ENCODE measurements around the gene SLC25A48.
"Not testable (repeated sequence)": the region's sequence is repeated elsewhere in the genome, so short reads cannot be mapped to it uniquely, and the experiment has no call there.

SLC25A48 gene

GRCh38 chr5:135829681-135830383, 4.6 kb upstream of the SLC25A48 start:
- peak in 1 of 5 experiments; percentile 43 for DNase-seq

GRCh38 chr5:135830384-135830700, 4.1 kb upstream of the SLC25A48 start:
- no peak for DNase-seq

GRCh38 chr5:135830876-135831275, 3.6 kb upstream of the SLC25A48 start:
- DNase-seq: no peak

GRCh38 chr5:135831439-135831838, 3.0 kb upstream of the SLC25A48 start:
- DNase-seq: no peak

- no peak for DNase-seq
These were observed 2.5 kb upstream of the SLC25A48 start for GRCh38 chr5:135831851-135832555.

- no peak for DNase-seq
These were observed 1.2 kb upstream of the SLC25A48 start for GRCh38 chr5:135832941-135833920.

GRCh38 chr5:135833961-135834638, 363 bp upstream of the SLC25A48 start:
- no peak for DNase-seq

GRCh38 chr5:135835766-135836165, 1.3 kb downstream of the SLC25A48 start:
- no peak for DNase-seq

GRCh38 chr5:135838395-135838794, 3.9 kb downstream of the SLC25A48 start:
- DNase-seq: not testable (repeated sequence)

GRCh38 chr5:135839566-135839965, 5.1 kb downstream of the SLC25A48 start:
- DNase-seq: no peak

- DNase-seq: no peak
These were observed 6.5 kb downstream of the SLC25A48 start for GRCh38 chr5:135840959-135841358.

GRCh38 chr5:135842737-135843136, 8.3 kb downstream of the SLC25A48 start:
- DNase-seq: no peak

GRCh38 chr5:135843571-135844337, 9.3 kb downstream of the SLC25A48 start:
- DNase-seq: no peak

- no peak for DNase-seq
These were observed 11.8 kb downstream of the SLC25A48 start for GRCh38 chr5:135846311-135846710.

GRCh38 chr5:135847976-135848375, 13.5 kb downstream of the SLC25A48 start:
- no peak for DNase-seq

GRCh38 chr5:135850231-135850630, 15.8 kb downstream of the SLC25A48 start:
- DNase-seq: no peak

- DNase-seq: no peak
These were observed 16.2 kb downstream of the SLC25A48 start for GRCh38 chr5:135850671-135851070.

- DNase-seq: no peak
These were observed 16.9 kb downstream of the SLC25A48 start for GRCh38 chr5:135851186-135851914.

GRCh38 chr5:135851915-135852845, 17.7 kb downstream of the SLC25A48 start:
- DNase-seq: no peak

Data from T-helper 2 cell (primary cell).